GM19240 (cell line): ENCODE measurements around the gene SLC25A45.

Experiments
- DNase-seq: peaks from one replicate; pipeline ENCODE4 v3.0.0; 2011; ENCODE audit warnings: low spot score; ENCODE audit not compliant: insufficient read length

Gene SLC25A45

DNA sequence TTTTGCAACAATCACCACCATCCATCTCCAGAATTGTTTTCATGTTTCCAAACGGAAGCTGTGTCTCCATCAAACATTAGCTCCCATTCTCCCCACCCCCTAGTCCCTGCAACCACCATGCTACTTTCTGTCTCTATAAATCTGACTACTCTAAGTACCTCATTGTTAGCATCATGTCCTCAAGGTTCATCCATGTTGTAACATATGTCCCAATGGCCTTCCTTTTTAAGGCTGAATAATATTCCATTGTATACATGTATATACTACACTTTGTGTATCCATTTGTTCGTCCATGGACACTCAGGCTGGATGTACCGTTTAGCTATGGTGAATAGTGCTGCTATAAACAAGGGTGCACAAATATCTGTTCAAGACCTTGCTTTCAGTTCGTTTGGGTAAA is 57.0 kb downstream of the SLC25A45 start:
- DNase-seq: no peak
